ENCODE data around the gene DNHD1.

GRCh38 chr11:6476571-6476970 is 20.5 kb upstream of the DNHD1 start:
- no peak for TF ChIP-seq CTCF (conservative IDR thresholded peaks at IDR 0.05)
- TF ChIP-seq ZFX (IDR thresholded peaks at IDR 0.05) = no peak
